K562 (cell line): ENCODE results near the gene ZNF501. TPM values are rescaled to one million over a fixed set of nuclear protein-coding genes. Genes with fewer than 3 reads are reported as not detected.

Experiments
- CCNT2 ChIP-seq: IDR thresholded peaks from 2 replicates; pipeline ENCODE4 v1.6.1; 2011; ENCODE audit warnings: borderline replicate concordance, low read depth, mild to moderate bottlenecking, moderate library complexity, mixed read lengths, low read length; ENCODE audit not compliant: insufficient read length; ENCODE audit errors: extremely low read depth
- CEBPG ChIP-seq, 3 experiments: fragments of 200-800 bp in 1 of 3; sonication (Bioruptor generic) in 1 of 3; sonication (generic) in 1 of 3; formaldehyde crosslinking in 1 of 3; IDR thresholded peaks in 2 of 3; conservative IDR thresholded peaks in 1 of 3; 2 replicates each; pipeline versions ENCODE4 v1.6.1 to v1.8.0; 2016 to 2022; ENCODE audit warnings: missing compliant biosample characterization in 2 of 3, missing genetic modification characterization in 2 of 3, mild to moderate bottlenecking in 1 of 3, missing genetic modification reagents in 1 of 3
- ELF1 ChIP-seq: fragments of 200-800 bp; sonication (Bioruptor generic); IDR thresholded peaks from 2 replicates; pipeline ENCODE4 v1.6.1; 2016; ENCODE audit warnings: missing genetic modification characterization, missing compliant biosample characterization
- MYBL2 ChIP-seq, 2 experiments: fragments of 450-650 bp in 1 of 2; sonication (generic) in 1 of 2; formaldehyde crosslinking in 1 of 2; IDR thresholded peaks; 2 replicates each; pipeline versions ENCODE4 v1.6.1 to v1.8.1; 2017 to 2022; ENCODE audit warnings: borderline replicate concordance in 1 of 2, inconsistent platforms in 1 of 2, low read depth in 1 of 2, mild to moderate bottlenecking in 1 of 2, missing genetic modification reagents in 1 of 2, moderate library complexity in 1 of 2
- POLR2AphosphoS5 ChIP-seq: IDR thresholded peaks from 2 replicates; pipeline ENCODE4 v1.6.1; 2011; ENCODE audit warnings: mild to moderate bottlenecking, low read depth, low read length, moderate library complexity; ENCODE audit not compliant: control insufficient read depth, insufficient read depth
- SMARCA5 ChIP-seq: fragments of 450-650 bp; IDR thresholded peaks from 2 replicates; pipeline ENCODE4 v1.6.1; 2016
- TAF7 ChIP-seq: fragments of 450-650 bp; IDR thresholded peaks from 2 replicates; pipeline ENCODE4 v1.6.1; 2016; ENCODE audit warnings: missing genetic modification characterization, missing compliant biosample characterization
- XRCC4 ChIP-seq: IDR thresholded peaks from one replicate; pipeline ENCODE4 v1.6.1; 2011; ENCODE audit not compliant: insufficient read depth, insufficient read length; ENCODE audit errors: extremely low read depth
- polyA plus RNA-seq, 8 experiments: library from polyadenylated mRNA; depleted of rRNA in 4 of 8; stranded (reverse) in 5 of 8; unstranded in 3 of 8; fragments of >200 nt; fragmentation: Nextera tagmentation in 2 of 8; fragmentation: Illumina TruSeq in 1 of 8; extraction: Ambion mirVana in 2 of 8; extraction: Trizol in 1 of 8; gene quantifications; 2 replicates each; pipeline versions ENCODE4 v1.2.1 to v1.2.3, GENCODE V29; 2011 to 2014; ENCODE audit warnings: inconsistent platforms in 1 of 8, missing spikeins in 1 of 8
- total RNA-seq, 7 experiments: library from RNA; depleted of rRNA in 6 of 7; stranded (reverse); fragments of >200 nt in 6 of 7; fragmentation: Illumina TruSeq in 2 of 7; extraction: Trizol in 2 of 7; gene quantifications; 2 replicates each; pipeline versions ENCODE4 v1.2.1 to v1.2.3, GENCODE V29; 2011 to 2021; ENCODE audit warnings: low replicate concordance in 1 of 7
- TF ChIP-seq, protein P1 (sequence below), 3 experiments: fragments of 200-800 bp in 1 of 3; fragments of 250-450 bp in 1 of 3; fragments of 450-650 bp in 1 of 3; sonication (Bioruptor Pico) in 1 of 3; sonication (Bioruptor generic) in 1 of 3; formaldehyde crosslinking in 1 of 3; IDR thresholded peaks; 2 replicates each; pipeline versions ENCODE4 v1.6.1 to v1.8.0; 2016 to 2022; ENCODE audit warnings: mild to moderate bottlenecking in 2 of 3, missing genetic modification characterization in 2 of 3, missing compliant biosample characterization in 1 of 3, moderate library complexity in 1 of 3
- TF ChIP-seq, protein P2 (sequence below): IDR thresholded peaks from 2 replicates; pipeline ENCODE4 v1.6.1; 2016; ENCODE audit warnings: missing genetic modification characterization, missing compliant biosample characterization
- TF ChIP-seq, protein P3 (sequence below): fragments of 450-650 bp; IDR thresholded peaks from 2 replicates; pipeline ENCODE4 v1.6.1; 2017; ENCODE audit warnings: antibody characterized with exemption
- TF ChIP-seq, protein P4 (sequence below): sonication (generic); formaldehyde crosslinking; IDR thresholded peaks from 2 replicates; pipeline ENCODE4 v1.8.0; 2023; ENCODE audit warnings: missing genetic modification reagents, mild to moderate bottlenecking, borderline replicate concordance

Gene ZNF501
- total and polyA plus RNA-seq, 9 of the 15 experiments (the other 6 are each of a cell fraction or from before 2014, with no cell fraction given) = 1.2 to 6.5 (median 3.7) TPM

DNA sequence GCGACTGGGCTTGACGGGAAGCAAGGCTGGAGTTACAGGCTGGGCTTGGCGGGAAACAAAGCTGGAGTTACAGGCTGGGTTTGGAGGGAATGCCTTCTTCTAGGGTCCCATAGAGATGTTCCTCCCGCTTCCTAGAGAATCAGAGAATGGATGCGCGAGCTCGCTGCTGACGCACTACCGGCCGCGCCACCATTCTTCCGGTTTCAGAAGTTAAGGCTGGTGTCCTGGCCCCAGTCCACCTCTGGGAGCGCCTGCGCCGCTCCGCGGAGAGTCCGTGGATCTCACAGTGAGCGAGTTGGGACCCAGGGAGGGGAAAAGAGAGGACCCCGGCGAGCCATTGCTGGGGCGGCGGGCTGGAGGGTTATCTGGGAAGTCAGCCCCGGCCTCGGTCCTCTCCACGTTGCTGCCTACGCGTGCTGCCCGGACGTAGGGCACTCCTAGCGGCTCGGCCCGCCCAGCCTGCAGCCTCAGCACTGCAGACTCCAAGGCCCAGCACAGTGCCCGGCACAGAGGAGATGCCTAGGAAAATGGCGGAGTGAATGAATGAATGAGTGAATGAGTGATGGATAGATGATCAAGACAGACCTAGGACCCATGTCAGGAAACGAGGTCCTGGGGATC lies 16.9 kb upstream of the ZNF501 start, which contains the start of gene ZNF502 (continued):
- TF ChIP-seq ELF1 (tag) (no peak), CEBPG (CRISPR knock-in tag; IDR thresholded peaks at IDR 0.05) (no peak), CEBPG (tag; conservative IDR thresholded peaks at IDR 0.05 in 1 of 2, IDR thresholded peaks at IDR 0.05 in 1 of 2) (no peak), CCNT2 (no peak), POLR2AphosphoS5 (no peak), MYBL2 (IDR thresholded peaks at IDR 0.05; ENCODE audit: low read depth) (no peak), MYBL2 (CRISPR knock-in tag; IDR thresholded peaks at IDR 0.05; ENCODE audit: borderline replicate concordance) (no peak), TAF7 (tag) (no peak), SMARCA5 (no peak), XRCC4 (no peak)
- TF ChIP-seq, protein P1, sequence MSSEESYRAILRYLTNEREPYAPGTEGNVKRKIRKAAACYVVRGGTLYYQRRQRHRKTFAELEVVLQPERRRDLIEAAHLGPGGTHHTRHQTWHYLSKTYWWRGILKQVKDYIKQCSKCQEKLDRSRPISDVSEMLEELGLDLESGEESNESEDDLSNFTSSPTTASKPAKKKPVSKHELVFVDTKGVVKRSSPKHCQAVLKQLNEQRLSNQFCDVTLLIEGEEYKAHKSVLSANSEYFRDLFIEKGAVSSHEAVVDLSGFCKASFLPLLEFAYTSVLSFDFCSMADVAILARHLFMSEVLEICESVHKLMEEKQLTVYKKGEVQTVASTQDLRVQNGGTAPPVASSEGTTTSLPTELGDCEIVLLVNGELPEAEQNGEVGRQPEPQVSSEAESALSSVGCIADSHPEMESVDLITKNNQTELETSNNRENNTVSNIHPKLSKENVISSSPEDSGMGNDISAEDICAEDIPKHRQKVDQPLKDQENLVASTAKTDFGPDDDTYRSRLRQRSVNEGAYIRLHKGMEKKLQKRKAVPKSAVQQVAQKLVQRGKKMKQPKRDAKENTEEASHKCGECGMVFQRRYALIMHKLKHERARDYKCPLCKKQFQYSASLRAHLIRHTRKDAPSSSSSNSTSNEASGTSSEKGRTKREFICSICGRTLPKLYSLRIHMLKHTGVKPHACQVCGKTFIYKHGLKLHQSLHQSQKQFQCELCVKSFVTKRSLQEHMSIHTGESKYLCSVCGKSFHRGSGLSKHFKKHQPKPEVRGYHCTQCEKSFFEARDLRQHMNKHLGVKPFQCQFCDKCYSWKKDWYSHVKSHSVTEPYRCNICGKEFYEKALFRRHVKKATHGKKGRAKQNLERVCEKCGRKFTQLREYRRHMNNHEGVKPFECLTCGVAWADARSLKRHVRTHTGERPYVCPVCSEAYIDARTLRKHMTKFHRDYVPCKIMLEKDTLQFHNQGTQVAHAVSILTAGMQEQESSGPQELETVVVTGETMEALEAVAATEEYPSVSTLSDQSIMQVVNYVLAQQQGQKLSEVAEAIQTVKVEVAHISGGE (CRISPR knock-in tag; IDR thresholded peaks at IDR 0.05) = peak in 1 of 3 experiments; percentile 25; a peak in 1 of 6 replicates
- TF ChIP-seq, protein P2, sequence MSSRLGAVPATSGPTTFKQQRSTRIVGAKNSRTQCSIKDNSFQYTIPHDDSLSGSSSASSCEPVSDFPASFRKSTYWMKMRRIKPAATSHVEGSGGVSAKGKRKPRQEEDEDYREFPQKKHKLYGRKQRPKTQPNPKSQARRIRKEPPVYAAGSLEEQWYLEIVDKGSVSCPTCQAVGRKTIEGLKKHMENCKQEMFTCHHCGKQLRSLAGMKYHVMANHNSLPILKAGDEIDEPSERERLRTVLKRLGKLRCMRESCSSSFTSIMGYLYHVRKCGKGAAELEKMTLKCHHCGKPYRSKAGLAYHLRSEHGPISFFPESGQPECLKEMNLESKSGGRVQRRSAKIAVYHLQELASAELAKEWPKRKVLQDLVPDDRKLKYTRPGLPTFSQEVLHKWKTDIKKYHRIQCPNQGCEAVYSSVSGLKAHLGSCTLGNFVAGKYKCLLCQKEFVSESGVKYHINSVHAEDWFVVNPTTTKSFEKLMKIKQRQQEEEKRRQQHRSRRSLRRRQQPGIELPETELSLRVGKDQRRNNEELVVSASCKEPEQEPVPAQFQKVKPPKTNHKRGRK (tag) = no peak
- TF ChIP-seq, protein P3, sequence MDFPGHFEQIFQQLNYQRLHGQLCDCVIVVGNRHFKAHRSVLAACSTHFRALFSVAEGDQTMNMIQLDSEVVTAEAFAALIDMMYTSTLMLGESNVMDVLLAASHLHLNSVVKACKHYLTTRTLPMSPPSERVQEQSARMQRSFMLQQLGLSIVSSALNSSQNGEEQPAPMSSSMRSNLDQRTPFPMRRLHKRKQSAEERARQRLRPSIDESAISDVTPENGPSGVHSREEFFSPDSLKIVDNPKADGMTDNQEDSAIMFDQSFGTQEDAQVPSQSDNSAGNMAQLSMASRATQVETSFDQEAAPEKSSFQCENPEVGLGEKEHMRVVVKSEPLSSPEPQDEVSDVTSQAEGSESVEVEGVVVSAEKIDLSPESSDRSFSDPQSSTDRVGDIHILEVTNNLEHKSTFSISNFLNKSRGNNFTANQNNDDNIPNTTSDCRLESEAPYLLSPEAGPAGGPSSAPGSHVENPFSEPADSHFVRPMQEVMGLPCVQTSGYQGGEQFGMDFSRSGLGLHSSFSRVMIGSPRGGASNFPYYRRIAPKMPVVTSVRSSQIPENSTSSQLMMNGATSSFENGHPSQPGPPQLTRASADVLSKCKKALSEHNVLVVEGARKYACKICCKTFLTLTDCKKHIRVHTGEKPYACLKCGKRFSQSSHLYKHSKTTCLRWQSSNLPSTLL = no peak
- TF ChIP-seq, protein P4, sequence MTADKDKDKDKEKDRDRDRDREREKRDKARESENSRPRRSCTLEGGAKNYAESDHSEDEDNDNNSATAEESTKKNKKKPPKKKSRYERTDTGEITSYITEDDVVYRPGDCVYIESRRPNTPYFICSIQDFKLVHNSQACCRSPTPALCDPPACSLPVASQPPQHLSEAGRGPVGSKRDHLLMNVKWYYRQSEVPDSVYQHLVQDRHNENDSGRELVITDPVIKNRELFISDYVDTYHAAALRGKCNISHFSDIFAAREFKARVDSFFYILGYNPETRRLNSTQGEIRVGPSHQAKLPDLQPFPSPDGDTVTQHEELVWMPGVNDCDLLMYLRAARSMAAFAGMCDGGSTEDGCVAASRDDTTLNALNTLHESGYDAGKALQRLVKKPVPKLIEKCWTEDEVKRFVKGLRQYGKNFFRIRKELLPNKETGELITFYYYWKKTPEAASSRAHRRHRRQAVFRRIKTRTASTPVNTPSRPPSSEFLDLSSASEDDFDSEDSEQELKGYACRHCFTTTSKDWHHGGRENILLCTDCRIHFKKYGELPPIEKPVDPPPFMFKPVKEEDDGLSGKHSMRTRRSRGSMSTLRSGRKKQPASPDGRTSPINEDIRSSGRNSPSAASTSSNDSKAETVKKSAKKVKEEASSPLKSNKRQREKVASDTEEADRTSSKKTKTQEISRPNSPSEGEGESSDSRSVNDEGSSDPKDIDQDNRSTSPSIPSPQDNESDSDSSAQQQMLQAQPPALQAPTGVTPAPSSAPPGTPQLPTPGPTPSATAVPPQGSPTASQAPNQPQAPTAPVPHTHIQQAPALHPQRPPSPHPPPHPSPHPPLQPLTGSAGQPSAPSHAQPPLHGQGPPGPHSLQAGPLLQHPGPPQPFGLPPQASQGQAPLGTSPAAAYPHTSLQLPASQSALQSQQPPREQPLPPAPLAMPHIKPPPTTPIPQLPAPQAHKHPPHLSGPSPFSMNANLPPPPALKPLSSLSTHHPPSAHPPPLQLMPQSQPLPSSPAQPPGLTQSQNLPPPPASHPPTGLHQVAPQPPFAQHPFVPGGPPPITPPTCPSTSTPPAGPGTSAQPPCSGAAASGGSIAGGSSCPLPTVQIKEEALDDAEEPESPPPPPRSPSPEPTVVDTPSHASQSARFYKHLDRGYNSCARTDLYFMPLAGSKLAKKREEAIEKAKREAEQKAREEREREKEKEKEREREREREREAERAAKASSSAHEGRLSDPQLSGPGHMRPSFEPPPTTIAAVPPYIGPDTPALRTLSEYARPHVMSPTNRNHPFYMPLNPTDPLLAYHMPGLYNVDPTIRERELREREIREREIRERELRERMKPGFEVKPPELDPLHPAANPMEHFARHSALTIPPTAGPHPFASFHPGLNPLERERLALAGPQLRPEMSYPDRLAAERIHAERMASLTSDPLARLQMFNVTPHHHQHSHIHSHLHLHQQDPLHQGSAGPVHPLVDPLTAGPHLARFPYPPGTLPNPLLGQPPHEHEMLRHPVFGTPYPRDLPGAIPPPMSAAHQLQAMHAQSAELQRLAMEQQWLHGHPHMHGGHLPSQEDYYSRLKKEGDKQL = no peak
